ENCODE results near the gene SUSD1.
"Not testable (repeated sequence)": the region's sequence is repeated elsewhere in the genome, so short reads cannot be mapped to it uniquely, and the experiment has no call there.

The SUSD1 gene
- total RNA-seq = 8.8 reads per million, percentile 29 among the genes with 10 or more reads in this experiment

DNA sequence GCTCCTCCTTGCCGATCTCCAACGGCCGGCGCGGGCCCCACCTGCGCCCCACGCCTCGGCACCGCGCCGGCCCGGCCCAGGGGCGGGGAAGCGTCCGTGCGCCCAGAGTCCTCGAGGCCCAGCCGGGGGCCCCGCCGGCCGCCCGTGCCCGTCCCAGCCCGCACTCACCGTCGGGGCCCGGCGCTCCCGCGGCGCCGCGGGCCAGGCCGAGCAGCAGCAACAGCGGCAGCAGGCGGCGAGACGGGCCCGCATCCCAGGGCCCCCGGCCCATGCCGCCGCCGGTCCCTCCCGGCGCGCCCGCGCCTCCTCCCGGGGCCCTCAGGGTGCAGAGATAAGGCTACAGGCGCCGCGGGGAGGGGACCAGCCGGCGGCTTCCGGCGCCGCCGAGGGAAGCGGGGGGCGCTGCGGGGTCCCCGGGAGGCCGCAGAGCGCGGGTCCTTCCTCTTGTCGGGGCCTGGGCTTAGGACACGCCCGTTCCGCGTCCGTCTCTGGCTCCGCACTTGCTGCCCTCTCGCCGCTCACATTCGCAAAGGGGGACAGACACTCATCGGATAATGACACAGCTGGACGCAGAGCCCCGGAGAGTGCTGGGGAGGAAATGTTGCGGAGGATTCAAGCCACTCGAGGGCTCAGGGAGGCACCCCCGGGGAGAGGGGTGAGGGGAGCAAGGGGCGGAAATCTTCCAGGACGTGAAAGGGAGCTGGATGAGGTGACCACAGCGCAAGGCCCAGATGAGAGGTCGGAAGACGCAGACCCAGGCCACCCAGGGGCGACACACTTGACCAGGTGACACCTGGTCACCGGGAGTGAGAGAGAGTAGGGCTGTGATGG is at the start of gene SUSD1:
Gene SUSD1 (minus strand): TSS at position 333 of the 831 bp plus-strand sequence. CDS start 62 bp downstream, at position 271.
- peak; percentile 23 for DNase-seq

DNA sequence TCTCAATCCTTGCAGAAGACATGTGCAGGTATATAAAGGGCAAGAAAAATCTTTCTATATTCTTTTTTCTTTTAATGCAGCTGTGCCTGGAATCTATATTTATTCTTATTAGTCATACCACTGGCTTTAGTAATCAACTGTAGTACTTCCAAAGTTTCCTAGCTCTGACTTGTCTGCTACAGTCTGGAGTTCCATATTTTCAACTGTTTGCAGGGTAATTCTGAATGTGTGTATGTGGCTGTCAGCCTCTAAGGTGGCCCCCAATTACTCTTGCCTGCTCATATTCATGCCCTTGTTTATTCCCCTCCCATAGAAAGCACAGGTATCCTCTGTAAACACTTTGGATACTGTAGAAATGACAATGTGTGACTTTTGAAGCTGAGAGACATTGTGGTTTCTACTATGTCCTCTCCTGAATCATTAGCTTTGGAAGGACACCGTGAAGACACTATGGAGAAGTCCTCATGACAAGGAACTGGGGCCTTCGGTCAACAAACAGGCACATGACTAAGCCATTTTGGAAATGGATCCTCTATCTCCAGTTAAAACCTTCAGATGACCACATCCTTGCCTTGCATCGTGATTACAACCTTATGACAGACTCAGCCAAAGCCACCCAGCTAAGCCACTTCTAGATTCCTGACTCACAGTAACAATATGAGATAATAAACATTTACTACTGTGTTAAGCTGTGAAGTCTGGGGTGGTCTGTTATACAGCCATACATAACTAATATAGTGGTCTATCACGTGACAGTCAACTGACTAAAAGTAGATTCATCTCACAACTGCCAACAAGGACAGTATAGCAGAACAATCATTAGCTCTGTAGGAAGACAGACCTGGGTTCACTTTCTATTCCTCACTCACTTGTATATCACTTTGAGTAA is 49.5 kb upstream of the SUSD1 start:
- no peak for DNase-seq

DNA sequence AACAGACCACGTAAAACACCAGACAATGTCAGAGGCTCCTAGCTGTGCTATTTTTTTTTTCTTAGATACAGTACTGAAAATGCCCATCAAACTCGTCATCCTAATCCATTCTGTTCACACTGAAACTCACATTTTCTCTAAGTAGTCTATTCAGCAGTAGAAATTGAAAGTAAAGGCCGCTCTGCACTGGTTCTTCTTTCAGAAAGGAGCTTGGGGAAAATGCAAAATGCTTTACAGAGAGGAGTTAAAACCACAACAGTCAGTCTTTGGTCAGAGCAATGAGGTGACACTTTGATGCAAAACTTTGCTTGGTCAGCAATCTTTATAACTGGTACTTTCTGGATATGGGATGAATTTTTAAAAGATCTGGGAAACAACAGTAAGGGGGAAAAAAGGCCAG is 43.8 kb upstream of the SUSD1 start:
- DNase-seq = no peak

DNA sequence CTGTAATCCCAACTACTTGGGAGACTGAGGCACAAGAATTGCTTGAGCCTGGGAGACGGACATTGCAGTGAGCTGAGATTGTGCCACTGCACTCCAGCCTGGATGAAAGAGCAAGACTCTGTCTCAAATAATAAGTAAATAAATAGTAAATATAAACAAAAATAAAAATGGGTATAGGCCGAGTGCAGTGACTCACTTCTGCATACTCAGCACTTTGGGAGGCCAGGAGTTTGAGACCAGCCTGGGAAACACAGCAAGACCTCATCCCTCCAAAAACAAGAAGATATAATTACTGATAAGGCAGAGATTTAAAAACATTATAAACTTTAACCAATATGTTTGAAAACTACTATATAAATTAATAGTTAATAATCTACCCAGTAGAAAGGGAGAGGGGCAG is 37.8 kb upstream of the SUSD1 start:
- DNase-seq = no peak

DNA sequence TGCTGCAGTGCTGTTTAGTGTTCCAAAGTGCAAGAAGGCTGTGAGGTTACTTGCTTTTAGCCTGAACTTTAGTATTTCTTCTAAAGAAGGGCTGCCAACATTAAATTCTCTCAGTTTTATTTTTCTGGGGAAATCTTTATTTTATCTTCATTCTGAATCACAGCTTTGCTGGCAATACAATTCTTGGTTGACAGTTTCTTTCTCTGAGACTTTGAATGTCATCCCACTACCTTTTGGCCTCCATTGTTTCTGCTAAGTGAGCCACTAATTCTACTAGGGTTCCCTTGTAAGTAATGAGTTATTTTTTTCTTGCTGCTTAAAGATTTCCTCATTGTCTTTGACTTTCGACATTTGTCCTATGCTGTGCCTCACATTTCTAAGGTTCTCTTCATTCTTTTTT is 32.4 kb upstream of the SUSD1 start:
- DNase-seq = no peak

DNA sequence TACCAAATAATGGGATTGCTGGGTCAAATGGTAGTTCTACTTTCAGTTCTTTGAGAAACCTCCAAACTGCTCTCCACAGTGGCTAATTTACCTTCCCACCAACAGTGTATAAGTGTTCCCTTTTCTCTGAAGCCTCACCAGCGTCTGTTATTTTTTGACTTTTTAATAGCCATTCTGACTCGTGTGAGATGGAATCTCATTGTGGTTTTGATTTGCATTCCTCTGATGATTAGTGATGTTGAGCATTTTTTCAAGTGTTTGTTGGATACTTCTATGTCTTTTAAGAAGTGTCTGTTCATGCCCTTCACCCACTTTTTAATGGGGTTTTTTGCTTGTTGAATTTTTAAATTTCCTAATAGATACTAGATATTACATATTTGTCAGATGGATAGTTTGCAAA is 28.4 kb upstream of the SUSD1 start:
- no peak for DNase-seq

DNA sequence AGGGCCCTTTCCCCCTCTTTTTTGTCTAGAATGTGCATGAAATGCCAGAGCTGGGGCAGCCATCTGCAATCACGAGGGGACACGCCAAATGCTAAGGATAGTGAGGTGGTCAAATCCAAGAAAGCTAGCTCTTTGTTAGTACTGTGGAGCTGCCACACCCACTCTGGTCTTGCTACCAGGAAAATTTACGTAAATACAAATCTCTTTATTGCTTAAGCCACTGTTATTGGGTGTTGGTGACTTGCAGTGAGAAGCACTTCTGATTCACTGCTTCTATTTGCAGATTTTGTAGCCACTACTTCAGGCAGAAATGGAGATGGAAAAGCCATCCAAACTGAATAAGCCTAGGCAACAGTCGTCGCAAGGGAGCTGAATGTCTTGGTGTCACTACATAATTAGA is 25.6 kb upstream of the SUSD1 start:
- DNase-seq = no peak

DNA sequence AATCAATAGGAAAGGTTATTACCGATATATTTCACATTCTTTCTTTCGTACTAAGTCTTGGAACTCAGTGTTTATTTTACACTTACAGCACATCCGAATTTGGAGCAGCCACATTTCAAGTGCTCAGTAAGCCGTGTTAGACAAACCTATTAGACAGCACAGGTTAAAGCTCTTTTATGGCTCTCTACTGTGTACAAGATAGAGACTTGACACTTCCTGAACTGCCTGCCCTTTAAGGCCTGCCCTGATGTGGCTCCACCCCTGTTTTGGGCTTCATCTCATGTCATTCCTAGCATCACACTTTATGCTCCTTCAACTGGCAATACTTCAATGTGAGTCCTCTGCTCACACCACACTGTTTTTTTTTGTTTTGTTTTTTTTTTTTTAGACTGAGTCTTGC is 23.5 kb upstream of the SUSD1 start:
- DNase-seq = no peak

DNA sequence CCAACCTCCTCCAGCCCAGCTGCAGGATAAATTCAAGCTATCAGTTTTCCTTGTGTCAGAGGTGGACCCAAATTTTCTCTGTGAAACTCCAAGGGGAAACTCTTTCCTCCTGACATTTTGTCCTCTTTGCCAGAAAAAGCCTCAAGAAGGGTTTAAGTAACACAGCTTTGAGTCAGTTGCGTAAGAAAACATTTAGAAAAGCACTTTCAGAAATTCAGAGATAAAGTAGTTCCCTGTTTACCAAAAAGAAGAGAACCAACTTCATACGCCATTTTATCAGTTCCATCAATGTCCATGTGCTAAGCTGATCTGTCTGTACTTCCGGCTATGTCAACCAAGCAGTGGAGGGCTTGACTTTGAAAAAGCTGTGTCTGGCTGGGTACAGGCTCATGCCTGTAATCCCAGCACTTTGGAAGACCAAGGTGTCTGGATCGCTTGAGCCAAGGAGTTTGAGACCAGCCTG is 19.9 kb upstream of the SUSD1 start:
- DNase-seq = no peak

DNA sequence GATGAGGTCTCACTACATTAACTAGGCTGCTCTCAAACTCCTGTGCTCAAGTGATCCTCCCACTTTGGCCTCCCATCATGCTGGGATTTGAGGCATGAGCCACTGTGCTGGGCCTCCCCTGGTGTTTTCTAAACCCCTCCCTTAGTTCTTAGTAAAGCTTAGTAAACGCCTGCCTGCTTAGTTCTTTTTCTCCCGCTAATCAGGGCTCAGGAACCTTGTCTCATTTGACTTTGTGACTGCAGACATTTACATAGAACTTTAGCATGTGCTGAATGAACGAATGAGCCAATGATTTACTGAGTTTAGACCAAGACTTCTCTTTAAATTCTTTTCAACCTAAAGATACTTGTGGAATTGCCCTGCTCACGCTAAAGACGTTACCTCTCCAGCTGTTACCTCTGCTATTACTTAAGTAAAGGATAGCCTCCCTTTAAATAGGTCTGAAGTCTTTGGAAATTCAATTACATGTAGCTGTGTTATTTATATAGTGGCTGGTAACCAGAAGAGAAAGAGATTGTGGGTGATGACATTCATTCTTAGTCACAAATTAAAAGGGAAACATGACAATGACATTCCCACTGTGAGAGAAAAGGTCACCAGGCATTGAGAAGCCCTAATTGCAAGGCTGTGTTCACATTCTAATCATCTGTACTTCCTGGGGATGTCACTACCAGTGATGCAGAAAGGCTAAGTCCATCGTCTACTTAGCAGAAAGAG is 18.6 kb upstream of the SUSD1 start:
- no peak for DNase-seq

DNA sequence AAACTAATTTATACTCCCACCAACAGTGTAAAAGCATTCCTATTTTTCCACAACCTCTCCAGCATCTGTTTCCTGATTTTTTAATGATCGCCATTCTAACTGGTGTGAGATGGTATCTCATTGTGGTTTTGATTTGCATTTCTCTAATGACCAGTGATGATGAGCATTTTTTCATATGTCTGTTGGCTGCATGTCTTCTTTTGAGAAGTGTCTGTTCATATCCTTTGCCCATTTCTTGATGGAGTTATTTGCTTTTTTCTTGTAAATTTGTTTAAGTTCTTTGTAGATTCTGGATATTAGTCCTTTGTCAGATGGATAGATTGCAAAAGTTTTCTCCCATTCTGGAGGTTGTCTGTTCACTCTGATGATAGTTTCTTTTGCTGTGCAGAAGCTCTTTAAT is 15.2 kb upstream of the SUSD1 start:
- not testable (repeated sequence) for DNase-seq

DNA sequence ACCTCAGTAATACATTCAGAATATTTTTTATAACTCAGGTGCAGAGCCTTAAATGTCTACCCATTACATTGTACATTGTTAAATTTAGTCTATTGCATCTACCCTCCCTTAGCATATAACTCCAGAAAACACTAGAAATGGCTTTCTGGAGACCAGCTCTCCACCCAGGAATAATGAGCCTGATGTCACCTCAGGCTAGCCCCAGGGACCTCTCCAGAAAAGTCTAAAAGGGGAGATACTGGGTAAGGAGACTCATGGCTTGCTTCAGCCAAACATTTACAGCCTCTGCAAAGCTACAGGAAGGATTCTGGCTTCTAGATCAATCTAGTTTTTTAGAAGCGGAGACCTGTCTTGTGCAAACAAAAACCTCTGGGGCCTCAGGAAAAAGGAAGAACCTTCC is 13.8 kb upstream of the SUSD1 start:
- DNase-seq = no peak

DNA sequence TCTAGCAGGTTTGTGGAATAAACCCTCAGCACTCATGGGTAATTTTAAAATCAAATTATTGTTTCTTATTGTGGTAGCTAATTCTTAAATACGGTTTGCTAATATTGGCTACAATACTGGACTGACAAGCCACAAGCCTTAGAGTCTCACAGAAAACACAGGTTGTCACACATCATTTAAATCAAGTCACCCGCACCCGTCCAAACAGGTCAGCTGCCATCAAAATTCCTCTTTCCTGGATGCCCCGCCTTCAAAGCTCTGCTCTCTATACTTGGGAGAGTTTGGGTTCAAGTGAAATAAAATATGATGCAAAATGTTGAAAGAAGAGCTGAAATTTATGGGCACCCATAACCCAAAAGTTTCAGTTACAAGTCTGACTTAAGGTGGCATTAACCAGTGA is 12.3 kb upstream of the SUSD1 start:
- no peak for DNase-seq

DNA sequence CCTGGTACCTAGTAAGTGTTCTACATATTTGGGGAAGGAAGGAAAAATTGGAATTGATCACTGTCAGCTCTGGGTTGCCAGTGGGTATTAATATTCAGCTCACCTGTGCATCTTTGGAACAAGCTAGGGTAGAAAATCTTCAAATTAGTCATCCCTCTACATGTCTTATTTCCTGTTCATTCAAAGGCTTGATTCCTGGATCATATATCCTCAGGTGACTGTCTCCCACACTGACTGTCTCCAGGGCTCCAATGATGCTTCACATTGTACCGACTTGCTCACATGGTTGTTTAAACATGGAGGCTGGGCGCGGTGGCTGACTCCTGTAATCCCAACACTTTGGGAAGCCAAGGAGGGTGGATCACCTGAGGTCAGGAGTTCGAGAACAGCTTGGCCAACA is 11.6 kb upstream of the SUSD1 start:
- DNase-seq = no peak

DNA sequence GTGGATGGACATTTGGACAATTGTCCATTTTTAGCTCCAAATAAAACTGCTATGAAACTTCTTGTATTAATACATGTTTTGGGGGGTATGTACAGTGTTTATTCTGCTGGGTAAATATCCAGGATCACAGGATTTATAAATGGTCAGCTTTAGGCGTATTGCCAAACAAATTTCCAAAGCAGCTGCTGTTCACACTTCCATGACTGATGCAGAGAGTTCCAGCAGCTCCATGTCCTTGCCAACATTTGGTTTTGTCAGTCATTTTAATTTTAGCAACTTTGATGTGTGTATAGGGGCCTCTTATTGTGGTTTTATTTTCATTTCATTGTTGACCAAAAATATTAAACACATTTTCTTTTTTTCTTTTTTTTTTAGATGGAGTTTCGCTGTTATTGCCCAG is 9.8 kb upstream of the SUSD1 start:
- DNase-seq = no peak

DNA sequence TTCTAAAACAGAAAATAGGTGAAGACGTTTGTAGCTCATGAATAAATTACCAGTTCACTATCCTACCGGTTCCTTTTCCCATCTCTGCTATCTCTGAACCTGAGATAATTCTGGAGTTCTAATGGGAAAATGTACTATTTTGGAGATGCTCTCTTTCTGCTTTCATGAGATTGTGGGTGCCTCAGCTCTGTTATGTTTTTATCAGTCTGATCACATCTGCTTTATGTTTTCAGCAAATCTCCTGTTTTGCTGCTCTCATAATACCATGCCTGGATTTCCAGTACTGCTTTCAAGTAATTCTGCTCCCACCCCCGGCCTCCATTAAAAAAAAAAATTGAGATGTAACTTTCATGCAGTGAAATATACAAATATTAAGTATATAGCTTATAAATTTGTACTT is 9.1 kb upstream of the SUSD1 start:
- no peak for DNase-seq

DNA sequence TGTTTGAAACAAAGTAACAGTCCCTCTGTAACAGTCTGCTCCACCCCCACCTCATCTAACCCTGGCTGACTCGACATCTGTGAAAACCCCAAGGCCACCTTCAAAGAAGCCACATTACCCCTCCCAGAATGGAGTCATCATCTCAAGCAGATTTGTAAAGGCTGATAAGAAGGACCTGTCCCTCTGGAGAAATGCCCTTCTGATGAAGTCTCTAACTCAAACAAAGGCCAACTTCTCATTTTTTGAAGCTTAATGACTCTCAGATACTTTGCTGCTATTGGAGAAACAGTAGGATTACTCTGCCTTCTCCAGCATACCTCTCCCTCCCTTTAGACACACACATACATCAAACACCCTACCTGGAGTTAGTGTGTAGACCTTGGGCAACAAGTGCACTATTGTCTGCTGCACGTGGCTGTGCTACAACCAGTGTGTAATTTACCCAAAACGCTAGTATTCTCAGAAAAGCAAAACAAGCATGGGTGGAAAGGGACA is 5.3 kb upstream of the SUSD1 start:
- DNase-seq = peak; percentile 25

DNA sequence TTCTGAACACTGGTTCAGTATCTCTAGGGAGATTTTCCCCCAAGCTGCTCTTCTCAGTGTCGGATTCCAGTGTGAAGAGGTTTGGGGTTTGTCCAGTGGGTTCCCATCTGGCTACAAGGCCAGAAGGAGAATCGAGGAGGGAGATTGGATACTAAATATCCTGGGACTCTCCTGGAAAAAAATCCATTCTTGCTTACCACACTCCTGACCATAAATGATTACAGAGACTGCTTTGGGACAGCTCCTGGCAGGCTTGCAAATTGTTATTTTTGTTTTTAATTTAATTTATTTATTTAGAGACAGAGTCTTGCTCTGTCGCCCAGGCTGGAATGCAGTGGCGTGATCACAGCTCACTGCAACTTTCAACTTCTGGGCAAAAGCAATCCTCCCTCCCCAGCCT is 4.7 kb upstream of the SUSD1 start:
- DNase-seq = no peak

DNA sequence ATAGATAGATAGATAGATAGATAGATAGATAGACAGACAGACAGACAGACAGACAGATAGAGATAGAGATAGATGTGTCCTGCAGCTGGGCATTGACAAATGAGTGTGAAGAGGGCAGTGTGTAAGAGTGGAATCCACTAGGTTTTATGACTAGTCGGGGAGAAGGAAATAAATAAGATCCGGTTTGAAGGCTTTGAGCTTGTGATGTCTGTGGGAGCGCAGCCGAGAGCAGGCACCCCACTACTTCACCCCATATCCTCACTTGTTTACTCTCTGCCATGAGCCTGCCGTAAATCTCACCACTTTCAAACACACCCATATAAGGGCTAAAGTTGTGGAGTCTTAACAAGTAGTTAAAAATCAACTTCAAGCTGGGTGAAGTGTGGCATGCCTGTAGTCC is 1.4 kb upstream of the SUSD1 start:
- peak; percentile 10 for DNase-seq

DNA sequence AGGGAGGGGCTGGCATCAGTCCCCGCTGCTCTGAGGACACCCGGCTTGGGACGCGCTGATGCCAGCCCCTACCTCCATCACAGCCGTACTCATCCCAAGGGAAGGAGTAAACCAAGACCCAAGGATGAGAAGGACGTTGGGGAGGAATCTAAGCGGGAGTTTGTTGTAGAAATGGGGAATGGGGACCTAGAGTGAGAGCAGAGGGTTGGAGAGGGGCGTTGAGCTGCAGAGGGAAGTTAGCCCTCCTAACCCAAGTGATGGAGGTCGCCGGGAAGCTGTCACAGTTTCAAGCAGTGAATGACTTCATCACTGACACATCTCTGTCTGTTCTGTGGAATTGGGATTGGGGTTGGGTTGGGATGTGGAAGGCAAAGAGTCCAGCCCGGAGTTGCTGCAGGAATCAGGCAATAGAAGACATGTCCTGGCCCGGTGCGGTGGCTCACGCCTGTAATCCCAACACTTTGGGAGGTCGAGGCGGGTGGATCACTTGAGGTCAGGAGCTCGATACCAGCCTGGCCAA is 759 bp upstream of the SUSD1 start:
- DNase-seq = no peak

DNA sequence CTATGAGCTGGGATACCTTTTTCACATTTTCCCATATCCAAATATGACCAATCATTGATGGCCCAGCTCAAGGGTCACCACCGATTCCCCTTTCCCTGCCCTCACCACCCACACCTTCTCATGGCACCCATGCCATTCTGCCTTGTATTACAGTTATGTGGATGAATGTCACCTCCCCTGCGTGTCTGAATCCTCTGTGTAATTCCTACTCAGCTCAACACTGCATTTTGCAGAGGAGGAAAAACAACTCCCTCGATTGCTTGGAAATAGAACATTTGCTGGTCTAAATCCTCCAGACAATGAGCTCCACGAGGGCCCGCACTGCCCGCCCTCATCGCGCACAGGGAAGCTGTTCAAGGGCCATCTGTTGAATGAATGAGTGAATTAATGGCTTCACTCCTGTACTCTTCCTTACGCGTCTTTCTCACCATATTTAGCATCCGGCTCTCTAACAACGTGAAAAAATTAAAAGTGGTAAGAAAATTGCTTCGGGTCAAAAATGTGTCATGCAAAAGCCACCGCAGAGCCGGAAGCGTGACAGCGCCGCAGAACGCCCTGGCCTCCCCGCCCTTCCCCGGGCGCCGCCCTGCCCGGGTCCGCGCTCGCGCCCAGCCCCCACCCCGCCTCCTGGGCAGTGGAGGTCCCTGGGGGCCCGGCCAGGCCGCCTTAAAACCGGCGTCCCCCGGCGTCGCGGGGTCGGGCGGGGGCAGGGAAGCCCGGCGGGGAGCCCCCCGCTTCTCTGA is 704 bp downstream of the SUSD1 start:
- peak; percentile 52 for DNase-seq

Data from effector CD4-positive, alpha-beta T cell (primary cell).